Measurements from ENCODE around the gene GNG3.

Gene GNG3

GRCh38 chr11:62757846-62758788 lies 50.6 kb downstream of the GNG3 start:
- DNase-seq (ENCODE audit: low read depth) = no peak
